ENCODE results near the gene COPE.

Gene COPE

GRCh38 chr19:18881491-18881890 is 37.7 kb downstream of the COPE start:
- Mint-ChIP-seq H3K4me3 (no peak overlapping the region), H3K9me3 (peaks cover 5 to 7% of the 10 kb centered on the region in 2 donors), H3K4me1 (no peaks in the 10 kb centered on the region), H3K27ac (no peak overlapping the region), H3K36me3 (peaks cover 6 to 12% of the 10 kb centered on the region in 2 donors), H3K27me3 (peaks cover 0 to under 1% of the 10 kb centered on the region in 2 donors)
- ATAC-seq (replicated peaks) (no peak), DNase-seq (no peak)

DNA sequence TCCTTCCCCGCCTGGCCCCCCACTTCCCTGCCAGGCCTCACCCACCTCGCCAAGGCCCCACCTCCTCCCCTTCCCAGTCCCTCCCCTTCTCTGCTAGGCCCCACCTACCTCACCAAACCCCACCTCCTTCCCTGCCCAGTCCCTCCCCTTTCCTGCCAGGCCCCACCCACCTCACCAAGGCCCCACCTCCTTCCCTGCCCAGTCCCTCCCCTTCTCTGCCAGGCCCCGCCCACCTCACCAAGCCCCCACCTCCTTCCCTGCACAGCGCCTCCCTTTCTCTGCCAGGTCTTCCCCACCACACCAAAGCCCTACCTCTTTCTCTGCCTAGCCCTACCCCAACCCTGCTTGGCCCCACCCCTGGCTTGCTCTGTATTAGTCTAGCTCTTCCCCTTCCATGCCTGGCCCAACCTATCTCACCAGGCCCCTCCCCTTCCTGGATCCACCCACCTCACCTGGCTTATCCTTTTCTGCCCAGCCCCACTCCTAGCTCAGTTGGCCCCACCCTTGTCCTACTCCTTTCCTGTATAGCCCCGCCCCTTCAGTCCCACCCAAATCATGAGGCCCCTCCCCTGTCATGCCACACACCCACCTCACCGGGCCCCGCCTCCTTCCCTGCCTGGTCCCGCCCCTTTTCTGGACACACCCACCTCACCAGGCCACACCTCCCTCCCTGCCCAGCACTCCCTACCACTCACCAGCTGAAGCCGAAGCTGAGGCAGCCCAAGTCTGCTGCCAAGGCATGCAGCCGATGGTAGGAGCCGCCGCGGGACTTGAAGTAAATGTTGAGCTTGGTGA is 39.4 kb downstream of the COPE start:
- Mint-ChIP-seq H3K4me1 (no peaks in the 10 kb centered on the region), H3K9me3 (peaks cover 5 to 7% of the 10 kb centered on the region in 2 donors), H3K27ac (no peak overlapping the region), H3K4me3 (no peak overlapping the region), H3K36me3 (peaks cover 6 to 16% of the 10 kb centered on the region in 2 donors), H3K27me3 (no peaks in the 10 kb centered on the region)
- no peak for DNase-seq
- ATAC-seq (replicated peaks): peak; percentile 51 to 66

DNA sequence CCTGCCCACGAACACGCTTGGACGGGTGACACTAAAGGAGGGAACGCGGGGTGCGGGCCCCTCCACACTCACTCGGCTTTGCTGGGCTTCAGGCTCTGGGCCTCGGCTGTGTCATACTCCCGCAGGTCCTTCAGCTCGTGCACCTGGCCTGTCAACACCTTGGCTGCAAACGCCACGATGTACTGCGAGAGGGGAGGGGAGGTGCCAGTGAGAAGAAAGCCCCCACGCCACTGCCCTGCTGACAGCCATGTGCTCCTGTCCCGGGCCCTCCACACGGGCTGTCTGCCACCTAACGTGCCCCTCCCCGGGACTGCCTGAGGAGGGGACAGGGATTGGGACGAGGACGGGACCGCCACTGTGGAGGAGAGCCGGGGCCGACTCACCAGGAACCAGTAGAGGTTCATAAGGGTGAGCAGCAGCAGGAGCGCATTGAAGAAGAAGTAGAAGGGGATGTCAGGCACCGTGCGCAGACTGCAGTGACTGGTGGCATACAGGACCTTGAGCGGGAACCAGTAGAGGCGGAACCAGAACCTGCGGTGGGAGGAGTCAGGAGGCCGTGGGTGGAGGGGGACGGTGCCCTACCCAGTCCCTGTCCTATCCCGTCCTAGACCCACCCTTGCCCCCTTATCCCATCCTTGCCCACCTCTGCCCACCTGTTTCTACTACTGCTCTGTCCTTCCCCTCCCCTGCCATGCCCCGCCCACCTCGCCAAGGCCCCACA is 40.2 kb downstream of the COPE start:
- H3K36me3 Mint-ChIP-seq: peaks cover 10 to 16% of the 10 kb centered on the region in 2 donors
- peaks cover 0 to 6% of the 10 kb centered on the region in 2 donors for H3K27me3 Mint-ChIP-seq
- ATAC-seq (replicated peaks): peak; percentile 3 to 6
- peaks cover 5 to 7% of the 10 kb centered on the region in 2 donors for H3K9me3 Mint-ChIP-seq
- no peak overlapping the region for H3K4me3 Mint-ChIP-seq
- no peak overlapping the region for H3K27ac Mint-ChIP-seq
- no peak for DNase-seq
- no peaks in the 10 kb centered on the region for H3K4me1 Mint-ChIP-seq

GRCh38 chr19:18878058-18878797 is 41.0 kb downstream of the COPE start:
- Mint-ChIP-seq H3K27me3 (peaks cover 0 to 11% of the 10 kb centered on the region in 2 donors), H3K36me3 (peaks cover 10 to 16% of the 10 kb centered on the region in 2 donors), H3K27ac (no peak overlapping the region), H3K9me3 (peaks cover 5 to 7% of the 10 kb centered on the region in 2 donors), H3K4me3 (no peak overlapping the region), H3K4me1 (no peaks in the 10 kb centered on the region)
- ATAC-seq (replicated peaks) (no peak), DNase-seq (no peak)

GRCh38 chr19:18876865-18877264 is 42.3 kb downstream of the COPE start:
- Mint-ChIP-seq H3K36me3 (peaks cover 10 to 16% of the 10 kb centered on the region in 2 donors), H3K27me3 (peaks cover 4 to 23% of the 10 kb centered on the region in 2 donors), H3K9me3 (peaks cover 5 to 7% of the 10 kb centered on the region in 2 donors), H3K4me3 (no peak overlapping the region), H3K27ac (no peak overlapping the region), H3K4me1 (no peaks in the 10 kb centered on the region)
- ATAC-seq (replicated peaks) (no peak), DNase-seq (no peak)

DNA sequence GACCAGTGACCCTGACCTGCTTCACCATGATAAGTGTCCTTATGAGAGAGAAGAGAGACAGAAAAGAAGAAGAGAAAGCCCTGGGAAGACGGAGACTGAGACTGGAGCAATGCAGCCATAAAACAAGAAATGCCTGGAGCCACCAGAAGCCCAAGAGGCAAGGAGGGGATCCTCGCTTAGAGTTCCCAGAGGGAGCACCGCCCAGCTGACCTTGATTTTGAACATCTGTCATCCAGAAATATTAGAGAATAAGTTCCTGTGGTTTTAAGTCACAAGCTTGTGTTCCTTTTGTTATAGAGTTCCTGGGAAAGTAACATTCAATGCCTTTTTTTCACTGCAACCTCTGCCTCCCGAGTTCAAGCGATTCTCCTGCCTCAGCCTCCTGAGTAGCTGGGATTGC is 43.5 kb downstream of the COPE start:
- ATAC-seq (replicated peaks): no peak
- no peak overlapping the region for H3K27ac Mint-ChIP-seq
- no peak for DNase-seq
- no peak overlapping the region for H3K4me3 Mint-ChIP-seq
- peaks cover 5 to 7% of the 10 kb centered on the region in 2 donors for H3K9me3 Mint-ChIP-seq
- peaks cover 12 to 23% of the 10 kb centered on the region in 2 donors for H3K36me3 Mint-ChIP-seq
- H3K27me3 Mint-ChIP-seq: peaks cover 14 to 34% of the 10 kb centered on the region in 2 donors
- peaks cover 3 to 4% of the 10 kb centered on the region in 2 donors for H3K4me1 Mint-ChIP-seq

DNA sequence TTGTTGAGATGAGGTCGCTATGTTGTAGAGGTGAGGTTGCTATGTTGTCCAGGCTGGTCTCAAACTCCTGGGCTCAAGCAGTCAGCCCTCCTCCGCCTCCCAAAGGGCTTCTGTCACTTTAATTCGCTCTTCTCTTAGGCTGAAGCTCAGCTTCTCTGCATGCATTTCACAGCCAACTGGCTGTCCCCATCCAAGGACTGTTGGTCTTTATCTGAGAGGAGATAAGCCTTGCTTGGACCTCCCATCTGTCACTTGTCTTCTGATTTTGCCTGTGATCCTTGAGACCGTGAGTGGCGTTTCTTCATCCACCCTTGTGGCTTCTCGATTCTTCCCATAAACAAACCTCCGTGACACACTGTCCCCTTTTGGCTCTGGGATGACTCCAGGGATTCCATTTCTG is 47.6 kb downstream of the COPE start:
- DNase-seq: no peak
- Mint-ChIP-seq H3K4me3 (no peak overlapping the region), H3K27ac (peak overlapping the region; percentile 57), H3K9me3 (no peaks in the 10 kb centered on the region), H3K36me3 (peaks cover 25 to 31% of the 10 kb centered on the region in 2 donors), H3K27me3 (peaks cover 16 to 37% of the 10 kb centered on the region in 2 donors), H3K4me1 (peaks cover 7 to 8% of the 10 kb centered on the region in 2 donors)
- ATAC-seq (replicated peaks): no peak

DNA sequence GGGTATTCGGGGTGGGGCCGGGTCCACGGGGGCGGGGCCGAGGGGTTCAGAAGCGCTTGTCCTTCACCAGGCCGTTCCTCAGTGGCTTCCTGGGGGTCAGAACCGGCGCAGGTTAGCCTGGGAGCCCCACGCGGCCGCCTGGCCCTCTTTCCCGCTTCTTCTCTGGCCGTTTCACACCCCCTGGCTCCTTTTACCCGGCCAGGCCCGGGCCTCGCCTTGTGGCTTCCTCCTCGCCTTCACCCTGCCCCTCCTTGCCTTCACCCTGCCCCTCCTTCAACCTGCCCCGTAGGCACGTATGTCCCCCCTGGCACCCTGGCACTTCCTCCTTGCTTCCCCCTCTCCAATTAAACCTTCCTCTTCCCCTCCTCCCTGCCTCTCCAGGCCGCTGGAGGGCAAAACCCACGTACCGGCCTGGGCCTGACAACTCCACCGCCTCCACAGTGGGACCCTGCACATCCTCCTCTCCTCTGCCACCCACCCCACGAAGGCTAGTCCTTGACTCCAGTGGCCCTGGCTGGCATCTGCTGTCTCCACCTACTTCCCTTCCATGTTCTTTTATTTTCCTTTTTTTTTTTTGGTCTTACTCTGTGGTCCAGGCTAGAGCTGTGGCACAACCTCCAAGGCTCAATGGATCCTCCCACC is 48.5 kb downstream of the COPE start:
- Mint-ChIP-seq H3K36me3 (peaks cover 32 to 39% of the 10 kb centered on the region in 2 donors), H3K4me3 (peak overlapping the region; percentile 30 to 57), H3K27ac (no peak overlapping the region), H3K4me1 (peaks cover 7 to 11% of the 10 kb centered on the region in 2 donors), H3K9me3 (no peaks in the 10 kb centered on the region), H3K27me3 (peaks cover 16 to 37% of the 10 kb centered on the region in 2 donors)
- DNase-seq (no peak), ATAC-seq (replicated peaks) (no peak)

DNA sequence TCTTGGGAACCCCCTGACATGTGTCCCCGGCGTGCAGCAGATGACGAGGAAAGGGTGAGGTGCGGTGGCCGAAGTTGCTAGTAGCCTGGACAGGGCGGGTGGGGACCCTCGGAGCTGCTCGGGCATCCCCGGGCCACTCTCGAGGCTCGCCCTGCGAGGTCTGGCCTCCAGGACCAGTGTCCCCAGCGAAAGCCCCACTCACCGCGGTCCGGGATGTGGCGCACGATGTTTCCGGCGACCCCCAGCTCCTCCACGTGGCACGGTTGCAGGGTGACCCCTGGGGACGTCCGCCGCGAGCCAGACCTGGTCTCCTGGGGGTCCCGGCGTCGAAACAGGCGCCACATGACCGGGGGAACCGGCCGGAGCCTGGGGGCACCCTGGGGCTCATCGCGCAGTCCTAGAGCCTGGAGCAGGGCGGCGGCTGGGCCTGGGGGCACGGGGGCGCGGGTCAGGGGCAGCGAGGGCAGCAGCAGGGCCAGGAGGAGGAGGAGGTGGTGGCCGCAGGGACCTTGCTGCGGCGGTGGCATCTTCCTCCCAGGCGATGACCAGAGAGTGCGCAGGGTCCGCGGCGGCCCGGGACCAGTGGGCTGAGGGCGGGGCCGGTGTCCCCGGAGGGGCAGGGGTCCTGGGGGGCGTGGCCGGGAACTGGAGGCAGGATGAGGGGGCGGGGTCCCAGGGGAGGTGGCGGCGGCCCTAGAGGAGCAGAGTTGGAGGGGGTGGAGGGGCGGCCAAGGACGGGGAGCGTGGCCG is 49.2 kb downstream of the COPE start:
- ATAC-seq (replicated peaks) (peak; percentile 4 to 12), DNase-seq (no peak)
- Mint-ChIP-seq H3K27me3 (peaks cover 16 to 37% of the 10 kb centered on the region in 2 donors), H3K27ac (peak overlapping the region; percentile 20), H3K4me1 (peaks cover 7 to 11% of the 10 kb centered on the region in 2 donors), H3K9me3 (no peaks in the 10 kb centered on the region), H3K4me3 (peak overlapping the region; percentile 14 to 17), H3K36me3 (peaks cover 36% of the 10 kb centered on the region in 2 donors)

GRCh38 chr19:18869023-18869618 is 50.1 kb downstream of the COPE start:
- DNase-seq (no peak), ATAC-seq (replicated peaks) (no peak)
- H3K4me3 Mint-ChIP-seq: no peak overlapping the region
- peaks cover 16 to 32% of the 10 kb centered on the region in 2 donors for H3K27me3 Mint-ChIP-seq
- H3K36me3 Mint-ChIP-seq: peaks cover 34 to 39% of the 10 kb centered on the region in 2 donors
- H3K27ac Mint-ChIP-seq: peak overlapping the region; percentile 42
- no peaks in the 10 kb centered on the region for H3K9me3 Mint-ChIP-seq
- H3K4me1 Mint-ChIP-seq: peaks cover 7 to 11% of the 10 kb centered on the region in 2 donors

DNA sequence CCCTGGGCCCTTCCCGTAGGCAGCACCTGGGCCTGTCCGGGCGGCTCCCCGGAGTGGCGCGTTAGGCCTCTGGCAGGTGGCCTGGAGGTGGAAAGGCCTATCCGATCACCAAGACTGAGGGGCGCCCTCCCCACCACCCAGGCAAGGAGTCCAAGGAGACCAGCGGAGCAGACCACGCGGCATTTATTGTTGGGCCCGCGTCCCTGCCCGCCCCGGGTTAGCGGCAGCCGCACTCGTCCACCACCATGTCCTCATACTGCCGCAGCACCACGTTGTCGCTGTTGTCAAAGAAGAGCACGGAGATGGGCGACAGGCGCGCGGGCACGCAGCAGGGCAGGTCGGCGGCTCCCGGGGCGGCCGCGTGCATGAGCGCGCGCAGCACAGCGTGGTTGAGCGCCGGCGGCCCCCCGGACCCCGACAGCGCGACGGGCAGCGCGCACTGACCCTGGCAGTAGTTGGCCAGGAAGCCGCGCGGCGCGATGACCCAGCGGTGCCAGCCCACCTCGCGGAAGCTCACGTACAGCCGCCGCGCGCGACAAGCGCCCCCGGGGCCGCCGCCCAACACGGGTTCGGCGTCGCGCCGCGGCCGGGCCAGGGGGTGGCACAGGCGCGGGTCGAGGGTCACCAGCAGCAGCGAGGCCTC is 50.7 kb downstream of the COPE start:
- peak overlapping the region; percentile 13 to 56 for H3K4me3 Mint-ChIP-seq
- peaks cover 7 to 11% of the 10 kb centered on the region in 2 donors for H3K4me1 Mint-ChIP-seq
- H3K36me3 Mint-ChIP-seq: peaks cover 39 to 45% of the 10 kb centered on the region in 2 donors

DNA sequence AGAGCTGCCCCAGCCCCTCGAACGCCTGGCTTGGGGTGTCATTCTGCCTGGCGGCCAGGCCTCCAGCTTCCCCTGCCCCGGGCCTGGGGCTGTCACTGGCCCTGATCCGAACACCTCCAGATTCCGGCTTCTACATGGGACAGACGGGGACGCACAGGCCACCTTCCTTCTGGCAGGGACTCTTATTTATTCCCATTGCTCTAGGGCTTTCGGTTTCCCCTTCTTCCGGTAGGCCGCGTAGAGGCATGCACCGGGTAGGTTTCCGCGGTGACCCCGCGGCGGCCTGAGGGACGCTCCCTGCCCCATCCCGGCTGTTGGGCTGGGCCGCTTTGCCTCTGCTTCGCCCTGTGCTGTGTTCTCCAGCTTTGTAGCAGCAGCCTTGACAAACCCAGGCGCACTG is 51.4 kb downstream of the COPE start:
- Mint-ChIP-seq H3K36me3 (peaks cover 41 to 48% of the 10 kb centered on the region in 2 donors), H3K27me3 (peaks cover 16 to 21% of the 10 kb centered on the region in 2 donors), H3K4me3 (peak overlapping the region in 1 of 2 donors; percentile 37), H3K27ac (no peak overlapping the region), H3K4me1 (peaks cover 7 to 11% of the 10 kb centered on the region in 2 donors), H3K9me3 (no peaks in the 10 kb centered on the region)
- ATAC-seq (replicated peaks) (no peak), DNase-seq (no peak)

More for the DNA sequence above, 50.7 kb downstream of the COPE start:
- Mint-ChIP-seq H3K27me3 (peaks cover 16 to 27% of the 10 kb centered on the region in 2 donors), H3K27ac (no peak overlapping the region), H3K9me3 (no peaks in the 10 kb centered on the region)
- ATAC-seq (replicated peaks) (no peak), DNase-seq (no peak)

Data from stimulated activated naive B cell treated with anti-CD40 and anti-IgM and Interleukin-4, amounts not matched to agents 10 μg/mL and 1 μg/mL and 100 μg/mL, for 72 hours (primary cell).